Endodermal cell (in vitro differentiated cells): ENCODE results near the gene CSTPP1. TPM values are rescaled to one million over a fixed set of nuclear protein-coding genes. Genes with fewer than 3 reads are reported as not detected.

Experiments
- DNase-seq: peaks from one replicate; pipeline ENCODE4 v3.0.0-alpha.2; 2017
- H3K27ac ChIP-seq: 2 replicates; pipeline ENCODE4 v1.5.1; 2013; ENCODE audit warnings: mild to moderate bottlenecking, low read depth, low read length, moderate library complexity
- H3K27me3 ChIP-seq: 2 replicates; pipeline ENCODE4 v1.6.1; 2013; ENCODE audit warnings: mild to moderate bottlenecking, low read length, moderate library complexity; ENCODE audit not compliant: insufficient read depth, control insufficient read depth, poor library complexity, severe bottlenecking
- H3K36me3 ChIP-seq: 2 replicates; pipeline ENCODE4 v1.7.0; 2013; ENCODE audit warnings: mild to moderate bottlenecking, low read length, moderate library complexity; ENCODE audit not compliant: control insufficient read depth, insufficient read depth
- H3K4me1 ChIP-seq: one replicate; pipeline ENCODE4 v1.7.0; 2013; ENCODE audit warnings: low read length; ENCODE audit not compliant: control insufficient read depth, insufficient read depth
- H3K4me3 ChIP-seq: 2 replicates; pipeline ENCODE4 v1.5.1; 2013; ENCODE audit warnings: mild to moderate bottlenecking, low read length, moderate library complexity
- H3K9ac ChIP-seq: 2 replicates; pipeline ENCODE4 v1.6.1; 2013; ENCODE audit warnings: mild to moderate bottlenecking, low read length, moderate library complexity; ENCODE audit not compliant: poor library complexity, severe bottlenecking; ENCODE audit errors: extremely low read depth
- H3K9me3 ChIP-seq: 2 replicates; pipeline ENCODE4 v1.6.1; 2013; ENCODE audit warnings: mild to moderate bottlenecking, low read length, moderate library complexity; ENCODE audit not compliant: control insufficient read depth
- H3K27ac Mint-ChIP-seq: 2 replicates; pipeline ENCODE4 v1.8.0; 2020; ENCODE audit warnings: mixed read lengths
- H3K27me3 Mint-ChIP-seq: 2 replicates; pipeline ENCODE4 v1.8.0; 2021; ENCODE audit warnings: mild to moderate bottlenecking, mixed read lengths; ENCODE audit not compliant: insufficient read depth
- H3K36me3 Mint-ChIP-seq: 2 replicates; pipeline ENCODE4 v1.8.0; 2020; ENCODE audit warnings: low read depth, mixed read lengths
- H3K4me1 Mint-ChIP-seq: 2 replicates; pipeline ENCODE4 v1.8.0; 2020; ENCODE audit warnings: mixed read lengths
- H3K4me3 Mint-ChIP-seq: 2 replicates; pipeline ENCODE4 v1.8.0; 2020; ENCODE audit warnings: mild to moderate bottlenecking, moderate library complexity, mixed read lengths
- H3K9me3 Mint-ChIP-seq: 2 replicates; pipeline ENCODE4 v1.8.0; 2020; ENCODE audit warnings: mild to moderate bottlenecking, mixed read lengths
- CTCF ChIP-seq: fragments of 200-600 bp; sonication (generic); conservative IDR thresholded peaks from 2 replicates; pipeline ENCODE4 v1.5.0; 2021; ENCODE audit warnings: antibody characterized with exemption, mild to moderate bottlenecking
- WGBS, 2 experiments: methylation state at CpG; one replicate each; pipeline versions ENCODE4 v1.1.5 to v1.1.7; 2013; ENCODE audit warnings: missing lambda C conversion rate in 2 of 2, mixed read lengths in 1 of 2; ENCODE audit not compliant: insufficient coverage in 1 of 2, insufficient read length in 1 of 2; 5-methylcytosine and 5-hydroxymethylcytosine counted together
- total RNA-seq, 2 donors: library from RNA; stranded (reverse); fragmentation: NEBNext Ultra II Directional in 1 of 2; extraction: Animal tissue kit (Norgen Biotek cat#: 25700) in 1 of 2; gene quantifications; 2 replicates in 1 of 2; 3 replicates in 1 of 2; pipeline ENCODE4 v1.2.1, GENCODE V29; 2021

The CSTPP1 gene
- total RNA-seq, 2 donors from 2014 or later, result 46.7 to 57.6 TPM

- Mint-ChIP-seq H3K36me3 (peaks cover 8% of the 10 kb centered on the region), H3K27ac (no peak overlapping the region), H3K4me3 (no peak overlapping the region), H3K9me3 (no peaks in the 10 kb centered on the region), H3K27me3 (no peaks in the 10 kb centered on the region), H3K4me1 (peaks cover 64% of the 10 kb centered on the region)
- peak overlapping the region; percentile 6 for H3K4me3 ChIP-seq
- H3K9ac ChIP-seq, result no peak overlapping the region
- no peak overlapping the region for H3K27ac ChIP-seq
- no peaks in the 10 kb centered on the region for H3K27me3 ChIP-seq
- peaks cover 34% of the 10 kb centered on the region for H3K4me1 ChIP-seq
- 100% methylated on average over 1 of the region's 1 CpG; no CpG with 5 or more reads in 1 of the 2 experiments for WGBS, 2 experiments
- peak; percentile 6 for DNase-seq
- TF ChIP-seq CTCF, result no peak
- H3K9me3 ChIP-seq, result no peaks in the 10 kb centered on the region
- H3K36me3 ChIP-seq, result no peaks in the 10 kb centered on the region
These were observed 196.4 kb downstream of the CSTPP1 start for GRCh38 chr11:47132981-47133380.

DNA sequence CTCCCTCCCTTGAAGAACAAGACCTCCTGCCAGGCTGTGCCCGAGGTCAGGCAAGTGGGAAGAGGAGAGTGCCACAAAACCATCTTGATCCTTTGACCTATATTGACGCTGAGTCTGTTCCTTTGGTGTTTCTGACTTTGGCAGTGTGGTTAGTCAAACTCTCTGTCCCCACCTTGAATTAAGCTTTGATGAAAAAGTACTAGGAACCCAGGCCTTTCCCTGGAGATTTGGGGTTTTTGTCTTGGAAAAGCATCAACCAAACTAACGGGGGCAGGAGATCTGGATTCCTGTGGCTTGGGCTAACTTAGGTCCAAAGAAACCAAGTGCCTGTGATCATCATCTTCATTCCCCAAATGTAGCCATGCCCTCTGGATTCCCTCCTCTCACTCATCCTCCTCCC lies 199.8 kb downstream of the CSTPP1 start:
- no peak overlapping the region for H3K27ac ChIP-seq
- no peaks in the 10 kb centered on the region for H3K27me3 Mint-ChIP-seq
- no peak overlapping the region for H3K4me3 ChIP-seq
- H3K4me3 Mint-ChIP-seq, result no peak overlapping the region
- peaks cover 16% of the 10 kb centered on the region for H3K36me3 Mint-ChIP-seq
- no peaks in the 10 kb centered on the region for H3K27me3 ChIP-seq
- H3K36me3 ChIP-seq, result peaks cover 4% of the 10 kb centered on the region
- peaks cover 50% of the 10 kb centered on the region for H3K4me1 Mint-ChIP-seq
- peak; percentile 35 for DNase-seq
- H3K27ac Mint-ChIP-seq, result no peak overlapping the region
- H3K9ac ChIP-seq, result no peak overlapping the region
- no peak for TF ChIP-seq CTCF
- peaks cover 18% of the 10 kb centered on the region for H3K4me1 ChIP-seq
- no peaks in the 10 kb centered on the region for H3K9me3 Mint-ChIP-seq
- 88 to 91% methylated on average over 1 to 3 of the region's 3 CpGs for WGBS, 2 experiments
- H3K9me3 ChIP-seq, result no peaks in the 10 kb centered on the region

DNA sequence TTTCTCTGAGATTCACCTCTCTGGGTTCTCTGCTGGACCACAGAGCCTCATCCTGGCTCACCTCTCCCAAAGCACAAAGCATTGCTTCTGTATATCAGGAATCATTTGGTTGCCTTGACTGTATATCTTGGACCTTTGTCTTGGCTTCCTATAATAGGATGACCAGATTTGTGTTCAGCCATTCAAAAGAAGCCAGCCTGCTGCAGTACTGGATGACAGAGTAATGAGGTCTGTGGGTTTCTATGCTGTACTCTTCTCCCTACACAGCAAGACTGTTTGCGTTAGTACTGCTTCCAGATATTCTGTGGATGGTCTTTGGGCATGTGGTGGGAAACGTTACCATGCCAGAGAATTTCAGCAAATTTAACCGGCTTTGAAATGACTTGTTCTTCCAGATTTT lies 200.4 kb downstream of the CSTPP1 start:
- TF ChIP-seq CTCF, result no peak
- Mint-ChIP-seq H3K4me1 (peaks cover 48% of the 10 kb centered on the region), H3K4me3 (no peak overlapping the region), H3K36me3 (peaks cover 16% of the 10 kb centered on the region), H3K9me3 (no peaks in the 10 kb centered on the region), H3K27ac (no peak overlapping the region), H3K27me3 (no peaks in the 10 kb centered on the region)
- Histone ChIP-seq H3K4me3 (no peak overlapping the region), H3K27ac (no peak overlapping the region), H3K36me3 (peaks cover 4% of the 10 kb centered on the region), H3K4me1 (peaks cover 16% of the 10 kb centered on the region), H3K27me3 (no peaks in the 10 kb centered on the region), H3K9ac (no peak overlapping the region), H3K9me3 (no peaks in the 10 kb centered on the region)
- WGBS, 2 experiments, result 97 to 100% methylated on average over 1 to 3 of the region's 3 CpGs
- peak; percentile 6 for DNase-seq
